Medulla oblongata (tissue), 1 donor: ENCODE measurements around the gene ROR2.

Source experiments
- DNase-seq: peaks from one replicate; pipeline ENCODE4 v3.0.0-alpha.2; 2015; ENCODE audit errors: extremely low spot score

Gene ROR2

GRCh38 chr9:91842358-91843049, 107.5 kb downstream of the ROR2 start:
- no peak for DNase-seq

GRCh38 chr9:91841591-91841990, 108.4 kb downstream of the ROR2 start:
- no peak for DNase-seq

- DNase-seq: no peak
Measured at GRCh38 chr9:91840882-91841281, 109.1 kb downstream of the ROR2 start.

GRCh38 chr9:91840469-91840868, 109.6 kb downstream of the ROR2 start:
- no peak for DNase-seq

- no peak for DNase-seq
Measured at GRCh38 chr9:91839926-91840465, 110.0 kb downstream of the ROR2 start.

- DNase-seq: no peak
Measured at GRCh38 chr9:91837981-91838731, 111.9 kb downstream of the ROR2 start.

GRCh38 chr9:91836515-91836914, 113.5 kb downstream of the ROR2 start:
- no peak for DNase-seq

- no peak for DNase-seq
Measured at GRCh38 chr9:91835632-91836031, 114.4 kb downstream of the ROR2 start.

GRCh38 chr9:91835216-91835615, 114.8 kb downstream of the ROR2 start:
- DNase-seq: no peak

GRCh38 chr9:91834740-91835139, 115.3 kb downstream of the ROR2 start:
- no peak for DNase-seq

GRCh38 chr9:91833878-91834255, 116.2 kb downstream of the ROR2 start:
- no peak for DNase-seq

- DNase-seq: no peak
Measured at GRCh38 chr9:91833096-91833877, 116.7 kb downstream of the ROR2 start.

GRCh38 chr9:91832322-91832721, 117.7 kb downstream of the ROR2 start:
- DNase-seq: no peak

- no peak for DNase-seq
Measured at GRCh38 chr9:91825866-91826265, 124.2 kb downstream of the ROR2 start.

- no peak for DNase-seq
Measured at GRCh38 chr9:91825422-91825821, 124.6 kb downstream of the ROR2 start.

- DNase-seq: no peak
Measured at GRCh38 chr9:91824601-91825305, 125.3 kb downstream of the ROR2 start.

GRCh38 chr9:91824151-91824550, 125.9 kb downstream of the ROR2 start:
- DNase-seq: no peak

- DNase-seq: no peak
Measured at GRCh38 chr9:91820949-91821880, 128.8 kb downstream of the ROR2 start.

- DNase-seq: no peak
Measured at GRCh38 chr9:91820126-91820750, 129.8 kb downstream of the ROR2 start.
